ENCODE measurements around the gene FAM184A. TPM values are rescaled to one million over a fixed set of nuclear protein-coding genes. Genes with fewer than 3 reads are reported as not detected.

Gene FAM184A
- total RNA-seq, 2 experiments from 2014 or later: 13.8 to 14.5 TPM

- ATAC-seq (no peak), DNase-seq (no peak)
- no peaks in the 10 kb centered on the region for H3K27me3 Mint-ChIP-seq
- CTCF ChIA-PET: interaction anchor here (2.2 kb wide), 1 partner anchor 151 kb away, joined by 6 read pairs; no protein-coding TSS in a partner anchor
- POLR2A ChIA-PET: no interaction called here
- no peak overlapping the region for H3K4me3 Mint-ChIP-seq
- intact Hi-C loops (cut with DNase I, micrococcal nuclease): loop anchor here in 1 of 2 experiments (10.0 kb wide), 2 partner anchors 385 to 675 kb away; partner anchors contain the start of gene MAN1A1
- H3K9me3 Mint-ChIP-seq (ENCODE audit: low read depth): no peaks in the 10 kb centered on the region
- H3K4me1 Mint-ChIP-seq: peaks cover 7% of the 10 kb centered on the region
- no peaks in the 10 kb centered on the region for H3K36me3 Mint-ChIP-seq (ENCODE audit: low read depth)
- H3K27ac Mint-ChIP-seq: no peak overlapping the region
Measured at GRCh38 chr6:118959903-118960302, 118.6 kb downstream of the FAM184A start.

GRCh38 chr6:118953391-118953790 is 125.1 kb downstream of the FAM184A start:
- Mint-ChIP-seq H3K27ac (no peak overlapping the region), H3K36me3 (ENCODE audit: low read depth) (no peaks in the 10 kb centered on the region), H3K4me1 (no peaks in the 10 kb centered on the region), H3K4me3 (no peak overlapping the region), H3K9me3 (ENCODE audit: low read depth) (peaks cover 9% of the 10 kb centered on the region), H3K27me3 (no peaks in the 10 kb centered on the region)
- DNase-seq (no peak), ATAC-seq (no peak)
- ChIA-PET POLR2A (no interaction called here), CTCF (interaction anchor here (0.7 to 1.6 kb wide), 7 partner anchors 10 to 667 kb away, joined by 3 to 5 read pairs (median 3); no protein-coding TSS in a partner anchor)
- intact Hi-C loops (cut with DNase I, micrococcal nuclease): no loop called here

- H3K27me3 Mint-ChIP-seq: no peaks in the 10 kb centered on the region
- CTCF ChIA-PET: interaction anchor here (1.2 to 1.6 kb wide), 3 partner anchors 11 to 666 kb away, joined by 3 to 5 read pairs (median 3); no protein-coding TSS in a partner anchor
- no peak overlapping the region for H3K4me3 Mint-ChIP-seq
- DNase-seq: no peak
- H3K4me1 Mint-ChIP-seq: no peaks in the 10 kb centered on the region
- peaks cover 9% of the 10 kb centered on the region for H3K9me3 Mint-ChIP-seq (ENCODE audit: low read depth)
- no peak overlapping the region for H3K27ac Mint-ChIP-seq
- POLR2A ChIA-PET: no interaction called here
- ATAC-seq: no peak
- intact Hi-C loops (cut with DNase I, micrococcal nuclease): no loop called here
- H3K36me3 Mint-ChIP-seq (ENCODE audit: low read depth): no peaks in the 10 kb centered on the region
Measured at GRCh38 chr6:118952683-118953082, 125.8 kb downstream of the FAM184A start.

- ChIA-PET POLR2A (no interaction called here), CTCF (interaction anchor here (0.7 to 0.9 kb wide), 2 partner anchors 36 to 53 kb away, joined by 3 read pairs; no protein-coding TSS in a partner anchor)
- Mint-ChIP-seq H3K27me3 (no peaks in the 10 kb centered on the region), H3K4me3 (no peak overlapping the region), H3K36me3 (ENCODE audit: low read depth) (peaks cover 12% of the 10 kb centered on the region), H3K27ac (no peak overlapping the region), H3K4me1 (no peaks in the 10 kb centered on the region), H3K9me3 (ENCODE audit: low read depth) (peaks cover 40% of the 10 kb centered on the region)
- intact Hi-C loops (cut with DNase I, micrococcal nuclease): no loop called here
- DNase-seq (no peak), ATAC-seq (no peak)
Measured at GRCh38 chr6:118945217-118945616, 133.2 kb downstream of the FAM184A start.

GRCh38 chr6:118940770-118941169 is 137.7 kb downstream of the FAM184A start:
- DNase-seq (no peak), ATAC-seq (no peak)
- Mint-ChIP-seq H3K36me3 (ENCODE audit: low read depth) (peaks cover 25% of the 10 kb centered on the region), H3K27me3 (no peaks in the 10 kb centered on the region), H3K27ac (no peak overlapping the region), H3K9me3 (ENCODE audit: low read depth) (peaks cover 28% of the 10 kb centered on the region), H3K4me1 (peaks cover 13% of the 10 kb centered on the region), H3K4me3 (no peak overlapping the region)
- intact Hi-C loops (cut with DNase I, micrococcal nuclease): no loop called here
- ChIA-PET POLR2A (no interaction called here), CTCF (no interaction called here)

GRCh38 chr6:118939683-118940082 is 138.8 kb downstream of the FAM184A start:
- POLR2A ChIA-PET: no interaction called here
- CTCF ChIA-PET: no interaction called here
- DNase-seq (no peak), ATAC-seq (no peak)
- H3K27me3 Mint-ChIP-seq: no peaks in the 10 kb centered on the region
- H3K36me3 Mint-ChIP-seq (ENCODE audit: low read depth): peaks cover 21% of the 10 kb centered on the region
- H3K27ac Mint-ChIP-seq: no peak overlapping the region
- H3K9me3 Mint-ChIP-seq (ENCODE audit: low read depth): peaks cover 18% of the 10 kb centered on the region
- H3K4me3 Mint-ChIP-seq: no peak overlapping the region
- intact Hi-C loops (cut with DNase I, micrococcal nuclease): loop anchor here in 1 of 2 experiments (10.0 kb wide), 1 partner anchor 1265 kb away; the partner anchor contains the start of gene NUS1
- H3K4me1 Mint-ChIP-seq: peaks cover 20% of the 10 kb centered on the region

- Mint-ChIP-seq H3K36me3 (ENCODE audit: low read depth) (peaks cover 25% of the 10 kb centered on the region), H3K27ac (peak overlapping the region; percentile 81), H3K4me3 (peak overlapping the region; percentile 87), H3K9me3 (ENCODE audit: low read depth) (peaks cover 2% of the 10 kb centered on the region), H3K27me3 (no peaks in the 10 kb centered on the region), H3K4me1 (peaks cover 35% of the 10 kb centered on the region)
- DNase-seq (no peak), ATAC-seq (no peak)
- CTCF ChIA-PET: interaction anchor here (1.6 kb wide), 1 partner anchor 40 kb away, joined by 4 read pairs; no protein-coding TSS in a partner anchor
- POLR2A ChIA-PET: interaction anchor here (0.6 kb wide), 1 partner anchor 227 kb away, joined by 3 read pairs; no protein-coding TSS in a partner anchor
- intact Hi-C loops (cut with DNase I, micrococcal nuclease): loop anchor here (1.0 to 10.0 kb wide), 6 partner anchors 142 to 1333 kb away; partner anchors contain the start of genes CEP85L (in 2 of the 2), FAM184A (in 2 of the 2), GOPC (in 1 of the 2) and MAN1A1 (in 1 of the 2)
Measured at GRCh38 chr6:118935978-118936703, 142.3 kb downstream of the FAM184A start.

- CTCF ChIA-PET: interaction anchor here (0.8 to 1.6 kb wide), 5 partner anchors 39 to 175 kb away, joined by 3 to 4 read pairs (median 4); no protein-coding TSS in a partner anchor
- intact Hi-C loops (cut with DNase I, micrococcal nuclease): loop anchor here (1.0 to 10.0 kb wide), 6 partner anchors 143 to 1332 kb away; partner anchors contain the start of genes CEP85L (in 2 of the 2), FAM184A (in 2 of the 2), GOPC (in 1 of the 2) and MAN1A1 (in 1 of the 2)
- Mint-ChIP-seq H3K4me1 (peaks cover 35% of the 10 kb centered on the region), H3K27me3 (no peaks in the 10 kb centered on the region), H3K4me3 (peak overlapping the region; percentile 87), H3K27ac (peak overlapping the region; percentile 81), H3K36me3 (ENCODE audit: low read depth) (peaks cover 31% of the 10 kb centered on the region), H3K9me3 (ENCODE audit: low read depth) (peaks cover 2% of the 10 kb centered on the region)
- no peak for ATAC-seq
- POLR2A ChIA-PET: interaction anchor here (0.6 kb wide), 1 partner anchor 226 kb away, joined by 3 read pairs; no protein-coding TSS in a partner anchor
- no peak for DNase-seq
Measured at GRCh38 chr6:118935331-118935668, 143.2 kb downstream of the FAM184A start.

- ATAC-seq (peak; percentile 97), DNase-seq (peak; percentile 94)
- POLR2A ChIA-PET: no interaction called here
- Mint-ChIP-seq H3K27me3 (no peaks in the 10 kb centered on the region), H3K4me3 (peak within 1 kb of the TSS; percentile 87), H3K4me1 (peaks cover 35% of the 10 kb centered on the region), H3K9me3 (ENCODE audit: low read depth) (peaks cover 2% of the 10 kb centered on the region), H3K36me3 (ENCODE audit: low read depth) (peaks cover 29% of the 10 kb centered on the region), H3K27ac (peak within 1 kb of the TSS; percentile 94)
- CTCF ChIA-PET: interaction anchor here (0.8 to 1.6 kb wide), 7 partner anchors 38 to 374 kb away, joined by 3 to 4 read pairs (median 3); no protein-coding TSS in a partner anchor
- intact Hi-C loops (cut with DNase I, micrococcal nuclease): loop anchor here (1.0 to 10.0 kb wide), 11 partner anchors 40 to 1332 kb away; partner anchors contain the start of genes ASF1A (in 2 of the 2), CEP85L (in 2 of the 2), FAM184A (in 2 of the 2) and MAN1A1 (in 2 of the 2)
Measured at GRCh38 chr6:118934461-118935330, 143.8 kb downstream of the FAM184A start, which contains the start of gene MCM9. MCM9 (minus strand) TSS chr6:118935159; CDS start chr6:118931723, 3,436 bp downstream.

GRCh38 chr6:118933855-118934460 is 144.5 kb downstream of the FAM184A start:
- H3K27ac Mint-ChIP-seq: peak overlapping the region; percentile 90
- H3K27me3 Mint-ChIP-seq: no peaks in the 10 kb centered on the region
- peak overlapping the region; percentile 87 for H3K4me3 Mint-ChIP-seq
- intact Hi-C loops (cut with DNase I, micrococcal nuclease): loop anchor here (1.0 to 10.0 kb wide), 9 partner anchors 40 to 1331 kb away; partner anchors contain the start of genes ASF1A (in 2 of the 2), MAN1A1 (in 2 of the 2), FAM184A (in 1 of the 2) and GOPC (in 1 of the 2)
- DNase-seq: no peak
- ChIA-PET POLR2A (no interaction called here), CTCF (interaction anchor here (0.8 to 1.6 kb wide), 3 partner anchors 38 to 374 kb away, joined by 3 to 4 read pairs (median 3); no protein-coding TSS in a partner anchor)
- peaks cover 35% of the 10 kb centered on the region for H3K4me1 Mint-ChIP-seq
- H3K9me3 Mint-ChIP-seq (ENCODE audit: low read depth): peaks cover 2% of the 10 kb centered on the region
- peak; percentile 0 for ATAC-seq
- H3K36me3 Mint-ChIP-seq (ENCODE audit: low read depth): peaks cover 27% of the 10 kb centered on the region

Measured in activated CD4-positive, alpha-beta T cell treated with anti-CD3 and anti-CD28 coated beads for 36 hours (primary cell).